HG02885 (cell line): Measurements from ENCODE around the gene OGFR.

Experiments used
- ATAC-seq: cut with Tn5 transposase; IDR thresholded peaks from one replicate; pipeline ENCODE4 v1.9.1; 2021; ENCODE audit warnings: mild to moderate bottlenecking; ENCODE audit not compliant: unreplicated experiment, poor library complexity

The OGFR gene

DNA sequence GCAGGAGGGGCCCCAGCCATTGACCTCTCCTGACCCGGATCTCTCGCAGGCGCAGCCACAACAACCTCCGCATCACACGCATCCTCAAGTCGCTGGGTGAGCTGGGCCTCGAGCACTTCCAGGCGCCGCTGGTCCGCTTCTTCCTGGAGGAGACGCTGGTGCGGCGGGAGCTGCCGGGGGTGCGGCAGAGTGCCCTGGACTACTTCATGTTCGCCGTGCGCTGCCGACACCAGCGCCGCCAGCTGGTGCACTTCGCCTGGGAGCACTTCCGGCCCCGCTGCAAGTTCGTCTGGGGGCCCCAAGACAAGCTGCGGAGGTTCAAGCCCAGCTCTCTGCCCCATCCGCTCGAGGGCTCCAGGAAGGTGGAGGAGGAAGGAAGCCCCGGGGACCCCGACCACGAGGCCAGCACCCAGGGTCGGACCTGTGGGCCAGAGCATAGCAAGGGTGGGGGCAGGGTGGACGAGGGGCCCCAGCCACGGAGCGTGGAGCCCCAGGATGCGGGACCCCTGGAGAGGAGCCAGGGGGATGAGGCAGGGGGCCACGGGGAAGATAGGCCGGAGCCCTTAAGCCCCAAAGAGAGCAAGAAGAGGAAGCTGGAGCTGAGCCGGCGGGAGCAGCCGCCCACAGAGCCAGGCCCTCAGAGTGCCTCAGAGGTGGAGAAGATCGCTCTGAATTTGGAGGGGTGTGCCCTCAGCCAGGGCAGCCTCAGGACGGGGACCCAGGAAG is 7.7 kb downstream of the OGFR start:
- ATAC-seq: no peak

GRCh38 chr20:62812907-62813200 is 8.2 kb downstream of the OGFR start:
- ATAC-seq: no peak

DNA sequence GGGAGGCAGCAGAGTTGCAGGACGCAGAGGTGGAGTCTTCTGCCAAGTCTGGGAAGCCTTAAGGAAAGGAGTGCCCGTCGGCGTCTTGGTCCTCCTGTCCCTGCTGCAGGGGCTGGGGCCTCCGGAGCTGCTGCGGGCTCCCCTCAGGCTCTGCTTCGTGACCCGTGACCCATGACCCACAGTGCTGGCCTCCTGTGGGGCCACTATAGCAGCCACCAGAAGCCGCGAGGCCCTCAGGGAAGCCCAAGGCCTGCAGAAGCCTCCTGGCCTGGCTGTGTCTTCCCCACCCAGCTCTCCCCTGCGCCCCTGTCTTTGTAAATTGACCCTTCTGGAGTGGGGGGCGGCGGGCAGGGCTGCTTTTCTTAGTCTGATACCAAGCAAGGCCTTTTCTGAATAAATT is 9.0 kb downstream of the OGFR start:
- ATAC-seq: no peak

GRCh38 chr20:62814060-62814708 is 9.5 kb downstream of the OGFR start:
- ATAC-seq: no peak

GRCh38 chr20:62814709-62815065 is 10.1 kb downstream of the OGFR start:
- ATAC-seq: no peak

GRCh38 chr20:62815066-62815991 is 10.7 kb downstream of the OGFR start:
- ATAC-seq: no peak

GRCh38 chr20:62816031-62816883 is 11.6 kb downstream of the OGFR start:
- no peak for ATAC-seq

- ATAC-seq: no peak
Observed at GRCh38 chr20:62816884-62817873, 12.5 kb downstream of the OGFR start, which contains the start of gene COL9A3. Gene COL9A3, plus strand, starts transcription at chr20:62817050. Its CDS starts 15 bp downstream, at chr20:62817065.

DNA sequence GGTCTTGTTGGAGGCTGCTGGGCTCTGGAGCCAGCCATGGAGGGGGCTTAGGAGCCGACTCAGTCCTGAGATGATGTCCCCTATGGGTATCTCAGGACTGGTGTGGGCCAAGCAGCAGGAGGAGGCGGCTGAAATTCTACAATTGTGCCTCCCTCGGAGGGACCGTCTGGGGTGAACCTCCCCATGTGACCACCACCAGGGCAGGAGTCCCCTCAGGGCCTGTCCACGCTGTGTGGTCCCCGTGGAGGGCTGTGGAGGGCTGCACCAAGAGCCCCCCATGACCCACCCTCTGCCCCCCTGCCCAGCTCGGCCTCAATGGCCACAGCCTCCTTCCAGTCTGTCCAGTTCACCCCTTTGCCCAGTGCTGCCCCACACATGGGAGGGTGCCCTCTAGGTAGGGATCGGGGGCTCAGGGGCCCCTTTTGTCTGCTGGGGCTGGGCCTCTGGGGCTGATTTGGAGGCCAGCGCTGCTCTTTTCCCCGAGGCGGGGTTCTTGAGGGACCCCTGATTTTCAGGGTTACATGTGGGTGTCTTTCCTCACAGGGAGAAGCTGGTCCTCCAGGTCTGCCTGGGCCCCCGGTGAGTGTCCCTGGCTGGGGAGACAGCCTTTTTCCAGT is 13.4 kb downstream of the OGFR start:
- ATAC-seq: no peak

GRCh38 chr20:62818592-62819493 is 14.2 kb downstream of the OGFR start:
- no peak for ATAC-seq

- no peak for ATAC-seq
Observed at GRCh38 chr20:62819494-62820174, 15.0 kb downstream of the OGFR start.

DNA sequence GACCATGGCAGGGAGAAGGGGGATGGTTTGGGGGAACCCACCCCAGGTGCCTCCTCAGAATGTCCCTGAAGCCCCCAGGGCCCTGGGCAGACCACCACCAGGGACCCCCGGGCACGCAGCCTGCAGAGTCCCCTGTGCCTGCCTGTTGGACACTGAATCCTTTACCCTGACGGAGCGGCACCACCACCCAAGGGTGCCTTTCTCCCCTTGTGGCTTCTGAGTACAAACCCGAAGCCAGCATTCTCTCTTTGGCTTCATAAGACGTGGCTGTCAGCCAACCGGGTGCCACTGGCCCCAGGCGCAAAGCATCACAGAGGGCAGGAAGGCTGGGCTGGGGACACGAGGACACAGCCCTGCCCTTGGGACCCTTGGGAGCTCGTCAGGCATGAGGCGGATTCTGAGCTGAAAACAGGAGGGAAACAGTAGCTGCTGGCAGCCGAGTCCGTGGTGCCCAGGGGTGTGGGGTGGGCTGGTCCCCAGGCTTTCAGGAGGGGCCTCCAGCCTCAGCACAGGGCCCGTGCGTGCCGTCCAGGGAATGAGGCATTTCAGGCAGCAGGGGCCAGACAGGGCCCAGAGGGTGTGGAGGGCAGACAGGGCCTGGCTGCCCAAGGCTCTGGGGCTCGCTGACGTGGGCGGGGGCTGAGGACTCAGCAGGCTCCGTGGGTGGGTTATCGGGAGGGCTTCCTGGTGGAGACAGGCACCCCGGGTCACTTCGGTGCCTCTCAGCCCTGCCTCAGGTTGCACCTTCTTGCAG is 15.8 kb downstream of the OGFR start:
- no peak for ATAC-seq

GRCh38 chr20:62820962-62821725 is 16.5 kb downstream of the OGFR start:
- no peak for ATAC-seq

DNA sequence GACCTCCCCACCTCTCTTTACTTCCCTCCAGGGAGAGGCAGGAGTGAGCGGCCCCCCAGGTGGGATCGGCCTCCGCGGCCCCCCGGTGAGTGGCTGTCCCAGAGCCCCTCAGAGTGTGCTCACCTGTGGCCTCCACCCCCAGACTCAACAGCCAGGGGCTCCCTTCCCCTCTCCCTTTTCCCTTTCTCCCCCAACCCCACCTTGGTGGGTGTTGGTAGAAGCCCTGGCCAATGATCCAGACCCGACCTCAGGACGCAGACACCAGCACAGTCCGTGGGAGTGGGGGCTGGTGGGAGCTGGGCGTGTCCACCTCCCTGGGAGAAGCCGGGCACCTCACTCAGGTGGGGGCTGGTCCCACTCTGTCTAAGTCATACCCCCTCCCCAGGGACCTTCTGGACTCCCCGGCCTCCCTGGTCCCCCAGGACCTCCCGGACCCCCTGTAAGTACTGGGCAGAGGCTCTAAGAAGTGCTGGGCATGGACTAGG is 17.1 kb downstream of the OGFR start:
- no peak for ATAC-seq

DNA sequence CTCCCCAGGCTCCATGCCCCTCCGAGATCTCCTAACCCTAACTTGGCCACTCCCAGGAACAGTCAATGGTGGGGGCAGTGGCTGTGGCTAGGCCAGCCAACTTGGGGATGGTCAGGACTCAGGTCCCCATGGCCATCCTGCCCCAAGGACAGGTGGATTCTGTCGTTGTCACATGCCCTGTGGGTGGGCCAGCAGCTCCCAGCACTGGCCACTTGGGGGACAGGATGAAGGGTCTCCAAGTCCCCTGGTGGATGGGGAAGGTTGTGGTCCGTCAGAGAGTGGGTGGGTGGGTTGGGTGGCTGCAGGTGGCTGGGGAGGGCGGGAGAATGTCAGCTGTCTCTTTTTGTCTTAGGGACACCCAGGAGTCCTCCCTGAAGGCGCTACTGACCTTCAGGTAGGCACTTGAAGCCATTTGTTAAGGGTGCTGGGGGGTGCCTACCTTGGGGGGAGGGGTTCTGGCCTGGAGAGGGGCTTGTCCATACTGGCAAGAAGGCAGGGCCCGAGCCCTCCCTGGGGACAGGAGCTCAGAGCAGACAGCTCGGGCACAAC is 17.7 kb downstream of the OGFR start:
- ATAC-seq: no peak
